ENCODE data around the gene CASQ2.

- TF ChIP-seq RFX5 (IDR thresholded peaks at IDR 0.05; ENCODE audit: low read depth, low read length) (no peak), RAD21 (IDR thresholded peaks at IDR 0.05; ENCODE audit: low read length) (no peak), CTCF (conservative IDR thresholded peaks at IDR 0.05; ENCODE audit: low read depth, low read length) (no peak), POLR2A (IDR thresholded peaks at IDR 0.05; ENCODE audit: low read depth, low read length) (no peak), MAFK (IDR thresholded peaks at IDR 0.05; ENCODE audit: low read depth, low read length) (no peak), USF2 (IDR thresholded peaks at IDR 0.05; ENCODE audit: low read depth, low read length) (no peak), RCOR1 (IDR thresholded peaks at IDR 0.05; ENCODE audit: insufficient replicate concordance, low read length) (no peak), BHLHE40 (IDR thresholded peaks at IDR 0.05; ENCODE audit: low read depth, low read length) (no peak), FOS (IDR thresholded peaks at IDR 0.05; ENCODE audit: low read depth, low read length) (no peak), SMC3 (IDR thresholded peaks at IDR 0.05; ENCODE audit: low read depth, low read length) (no peak)
Measured at GRCh38 chr1:115811140-115811828, 42.8 kb upstream of the CASQ2 start.

Data from IMR-90 (cell line).